Upper lobe of left lung (tissue), 6 donors: Measurements from ENCODE around the gene CSF3R. TPM values are rescaled to one million over a fixed set of nuclear protein-coding genes. Genes with fewer than 3 reads are reported as not detected.

Source experiments
- ATAC-seq, 2 donors: fragments of 200-7000 bp; cut with Tn5 transposase; one replicate each; pipeline ENCODE4 v1.9.1; 2022; ENCODE audit warnings: mild to moderate bottlenecking in 2 of 2, moderate library complexity in 2 of 2; ENCODE audit not compliant: low FRiP score in 2 of 2
- DNase-seq, 2 donors: peaks; one replicate each; pipeline ENCODE4 v3.0.0-alpha.2; 2019 to 2020
- H3K27ac ChIP-seq, 4 donors: fragments of 200-600 bp; sonication (generic); one replicate each; pipeline ENCODE4 v1.5.1; 2016 to 2019
- H3K27me3 ChIP-seq, 4 donors: fragments of 200-600 bp; sonication (generic); one replicate each; pipeline ENCODE4 v1.5.1; 2017 to 2019
- H3K36me3 ChIP-seq, 4 donors: fragments of 200-600 bp; sonication (generic); one replicate each; pipeline ENCODE4 v1.5.1; 2016 to 2019
- H3K4me1 ChIP-seq, 4 donors: fragments of 200-600 bp; sonication (generic); one replicate each; pipeline ENCODE4 v1.5.1; 2018 to 2019
- H3K4me3 ChIP-seq, 4 donors: fragments of 200-600 bp; sonication (generic); one replicate each; pipeline ENCODE4 v1.5.1; 2017 to 2019; ENCODE audit warnings: mild to moderate bottlenecking in 2 of 4, moderate library complexity in 1 of 4
- H3K9me3 ChIP-seq, 4 donors: fragments of 200-600 bp; sonication (generic); one replicate each; pipeline ENCODE4 v1.5.1; 2018 to 2019
- EP300 ChIP-seq, 4 donors: sonication (generic); formaldehyde crosslinking; IDR thresholded peaks; one replicate each; pipeline ENCODE4 v1.5.1; 2017; ENCODE audit warnings: antibody characterized with exemption in 4 of 4, control low read depth in 2 of 4
- POLR2A ChIP-seq, 4 donors: fragments of 450-650 bp; IDR thresholded peaks; one replicate each; pipeline ENCODE4 v1.5.1; 2016 to 2017; ENCODE audit warnings: antibody characterized with exemption in 4 of 4, mild to moderate bottlenecking in 2 of 4
- POLR2AphosphoS5 ChIP-seq, 2 donors: sonication (generic); formaldehyde crosslinking; IDR thresholded peaks; one replicate each; pipeline ENCODE4 v1.5.1; 2017; ENCODE audit warnings: antibody characterized with exemption in 2 of 2
- WGBS, 2 donors: methylation state at CpG; one replicate each; pipeline ENCODE4 v1.1.5; 2017 to 2018; 5-methylcytosine and 5-hydroxymethylcytosine counted together
- small RNA-seq, 4 donors: library from RNA; depleted of rRNA; stranded (forward); fragments of <200 nt; gene quantifications; one replicate each; pipeline ENCODE3, GENCODE V24; 2016
- total RNA-seq, 6 donors: library from RNA; depleted of rRNA in 4 of 6; stranded (reverse); fragments of >200 nt in 4 of 6; gene quantifications; one replicate each; pipeline versions ENCODE4 v1.1.0 to v1.2.1, GENCODE V29; 2016 to 2021
- TF ChIP-seq, protein P1 (sequence below), 6 experiments: fragments of 450-650 bp in 4 of 6; fragments of 200-600 bp in 2 of 6; sonication (generic) in 2 of 6; IDR thresholded peaks; one replicate each; pipeline ENCODE4 v1.5.1; 2016 to 2019; ENCODE audit warnings: antibody characterized with exemption in 6 of 6
- donor health status: DM: no; HTN: no; CAD: no; lungs with moderate emphysema.
- donor health status: DM: no; HTN: yes; CAD: no; lungs with severe emphysema.

Gene CSF3R
- total RNA-seq, 6 donors from 2014 or later, result 192 to 851 (median 261) TPM

DNA sequence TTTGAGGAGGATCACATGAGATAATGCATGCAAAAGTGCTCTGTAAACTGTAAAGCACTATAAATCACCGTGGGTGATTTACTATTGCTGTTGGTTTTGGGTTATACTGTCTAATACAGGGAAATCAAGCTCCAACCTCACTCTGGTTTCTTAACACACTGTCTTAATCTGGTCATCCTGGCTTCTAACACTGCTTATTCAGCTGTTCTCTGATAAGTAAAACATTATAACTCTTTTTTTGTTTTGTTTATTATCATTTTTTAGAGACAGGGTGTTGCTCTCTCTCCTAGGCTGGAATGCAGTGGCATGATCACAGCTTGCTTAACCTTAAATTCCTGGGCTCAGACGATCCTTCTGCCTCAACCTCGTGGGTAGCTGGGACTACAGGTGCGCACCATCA lies 63.1 kb downstream of the CSF3R start:
- H3K27me3 ChIP-seq, result no peaks in the 10 kb centered on the region
- no peak for DNase-seq
- WGBS, 2 donors, result 73 to 81% methylated on average over 4 of the region's 4 CpGs

DNA sequence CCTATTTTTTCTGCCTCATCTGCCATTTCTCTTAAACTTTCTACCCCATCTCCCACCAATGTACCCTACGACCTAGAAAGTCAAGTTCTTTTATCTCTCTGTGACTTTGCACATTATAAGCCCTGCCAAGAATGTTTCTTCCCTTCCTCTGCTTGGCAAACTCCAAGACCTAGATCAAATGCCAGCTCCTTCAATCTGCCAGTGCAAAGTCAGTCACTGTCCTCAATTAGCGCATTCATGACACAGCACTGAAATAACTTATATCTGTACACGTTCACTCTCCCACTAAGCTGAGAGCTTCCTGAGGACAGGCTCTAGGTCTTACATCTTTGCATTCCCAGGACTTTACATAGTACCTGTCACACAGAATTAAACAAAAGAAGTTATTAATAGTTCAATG lies 63.6 kb downstream of the CSF3R start:
- TF ChIP-seq POLR2A (IDR thresholded peaks at IDR 0.05) (no peak), POLR2AphosphoS5 (IDR thresholded peaks at IDR 0.05) (no peak)
- WGBS, 2 donors, result 74 to 84% methylated on average over 3 of the region's 3 CpGs

More for the DNA sequence above, 63.1 kb downstream of the CSF3R start:
- Histone ChIP-seq H3K4me3 (no peak overlapping the region), H3K36me3 (peaks cover 0 to 27% (median 11%) of the 10 kb centered on the region in 4 donors), H3K9me3 (no peaks in the 10 kb centered on the region), H3K27ac (no peak overlapping the region), H3K4me1 (peaks cover 4 to 11% (median 6%) of the 10 kb centered on the region in 4 donors)
- ATAC-seq, result no peak
- TF ChIP-seq POLR2AphosphoS5 (IDR thresholded peaks at IDR 0.05) (no peak), EP300 (IDR thresholded peaks at IDR 0.05) (no peak), POLR2A (IDR thresholded peaks at IDR 0.05) (no peak)
- TF ChIP-seq, protein P1, sequence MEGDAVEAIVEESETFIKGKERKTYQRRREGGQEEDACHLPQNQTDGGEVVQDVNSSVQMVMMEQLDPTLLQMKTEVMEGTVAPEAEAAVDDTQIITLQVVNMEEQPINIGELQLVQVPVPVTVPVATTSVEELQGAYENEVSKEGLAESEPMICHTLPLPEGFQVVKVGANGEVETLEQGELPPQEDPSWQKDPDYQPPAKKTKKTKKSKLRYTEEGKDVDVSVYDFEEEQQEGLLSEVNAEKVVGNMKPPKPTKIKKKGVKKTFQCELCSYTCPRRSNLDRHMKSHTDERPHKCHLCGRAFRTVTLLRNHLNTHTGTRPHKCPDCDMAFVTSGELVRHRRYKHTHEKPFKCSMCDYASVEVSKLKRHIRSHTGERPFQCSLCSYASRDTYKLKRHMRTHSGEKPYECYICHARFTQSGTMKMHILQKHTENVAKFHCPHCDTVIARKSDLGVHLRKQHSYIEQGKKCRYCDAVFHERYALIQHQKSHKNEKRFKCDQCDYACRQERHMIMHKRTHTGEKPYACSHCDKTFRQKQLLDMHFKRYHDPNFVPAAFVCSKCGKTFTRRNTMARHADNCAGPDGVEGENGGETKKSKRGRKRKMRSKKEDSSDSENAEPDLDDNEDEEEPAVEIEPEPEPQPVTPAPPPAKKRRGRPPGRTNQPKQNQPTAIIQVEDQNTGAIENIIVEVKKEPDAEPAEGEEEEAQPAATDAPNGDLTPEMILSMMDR (IDR thresholded peaks at IDR 0.05), result no peak

DNA sequence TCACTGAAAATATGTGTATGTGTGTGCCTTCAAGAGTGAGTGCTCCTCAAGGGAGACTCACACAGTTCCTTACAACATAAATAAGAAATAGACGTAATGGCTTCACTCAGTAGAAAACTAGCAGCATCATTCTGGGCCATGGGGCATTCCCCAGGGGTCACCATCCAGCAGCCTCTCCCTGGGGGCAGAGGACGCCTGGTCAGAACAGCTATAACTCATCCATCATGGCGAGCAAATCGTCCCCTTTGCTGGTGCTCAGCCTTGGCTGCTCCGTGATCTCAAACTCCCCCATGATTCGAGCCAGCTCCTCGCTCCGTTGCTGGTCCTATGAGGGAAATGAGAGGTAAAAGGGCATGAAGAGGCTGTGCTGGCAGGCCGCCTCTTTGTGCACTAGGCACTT lies 64.8 kb downstream of the CSF3R start:
- Histone ChIP-seq H3K36me3 (peaks cover 0 to 20% (median 10%) of the 10 kb centered on the region in 4 donors), H3K4me3 (no peak overlapping the region), H3K27me3 (no peaks in the 10 kb centered on the region), H3K9me3 (no peaks in the 10 kb centered on the region), H3K27ac (no peak overlapping the region), H3K4me1 (peaks cover 4 to 11% (median 6%) of the 10 kb centered on the region in 4 donors)
- ATAC-seq (no peak), DNase-seq (no peak)
- 90 to 91% methylated on average over 9 of the region's 9 CpGs for WGBS, 2 donors
- TF ChIP-seq EP300 (IDR thresholded peaks at IDR 0.05), result no peak
- TF ChIP-seq, protein P1 (IDR thresholded peaks at IDR 0.05), result no peak
- no peak for TF ChIP-seq POLR2AphosphoS5 (IDR thresholded peaks at IDR 0.05)
- no peak for TF ChIP-seq POLR2A (IDR thresholded peaks at IDR 0.05)

More for the DNA sequence above, 63.6 kb downstream of the CSF3R start:
- no peaks in the 10 kb centered on the region for H3K27me3 ChIP-seq
- no peak overlapping the region for H3K4me3 ChIP-seq
- no peak overlapping the region for H3K27ac ChIP-seq
- ATAC-seq (no peak), DNase-seq (no peak)
- H3K9me3 ChIP-seq, result no peaks in the 10 kb centered on the region
- peaks cover 4 to 11% (median 6%) of the 10 kb centered on the region in 4 donors for H3K4me1 ChIP-seq
- H3K36me3 ChIP-seq, result peaks cover 0 to 27% (median 11%) of the 10 kb centered on the region in 4 donors

Small RNAs within 50 kb of the gene (small RNA-seq; reads per million reads assigned to genes)
- 0.77 to 2.2 (median 1.5) reads per million in 4 donors for gene SNORA63C

Other genes starting within 250 kb of the CSF3R start
- 10 to 100 TPM in 3 of 6 donors, 1 to 10 TPM in 3; 4.4 to 65.0 (median 13.1) TPM for gene SH3D21, start 176.5 kb downstream of the CSF3R start, total RNA-seq
- gene EVA1B, start 159.3 kb downstream of the CSF3R start, total RNA-seq, result 10 to 100 TPM; 24.3 to 97.9 (median 36.6) TPM
- gene STK40, start 97.0 kb downstream of the CSF3R start, total RNA-seq, result 100 to 1,000 TPM in 1 of 6 donors, 10 to 100 TPM in 5; 26.2 to 100 (median 69.1) TPM
- gene LSM10, start 85.0 kb downstream of the CSF3R start, total RNA-seq, result 10 to 100 TPM; 19.1 to 54.6 (median 35.8) TPM
- gene OSCP1, start 32.5 kb downstream of the CSF3R start, total RNA-seq, result 10 to 100 TPM; 11.8 to 28.2 (median 13.6) TPM
- gene MRPS15, start 18.5 kb downstream of the CSF3R start, total RNA-seq, result 10 to 100 TPM; 43.0 to 83.6 (median 66.1) TPM